Liver (tissue), 9 donors: Measurements from ENCODE around the gene UQCRC1. TPM values are rescaled to one million over a fixed set of nuclear protein-coding genes. Genes with fewer than 3 reads are reported as not detected.

Experiments
- DNase-seq: peaks from one replicate; pipeline ENCODE4 v3.0.0-alpha.2; 2017; ENCODE audit warnings: low spot score
- H3K27ac ChIP-seq, 2 donors: one replicate each; pipeline ENCODE4 v1.7.0; 2013; ENCODE audit warnings: inconsistent platforms in 2 of 2, low read length in 2 of 2, control low read depth in 1 of 2, low read depth in 1 of 2, mild to moderate bottlenecking in 1 of 2
- H3K27me3 ChIP-seq, 4 donors: one replicate each; pipeline versions ENCODE4 v1.6.1 to v1.7.0; 2013; ENCODE audit warnings: low read length in 3 of 4, inconsistent platforms in 1 of 4, mild to moderate bottlenecking in 1 of 4, moderate library complexity in 1 of 4; ENCODE audit not compliant: control insufficient read depth in 4 of 4, insufficient read depth in 4 of 4
- H3K36me3 ChIP-seq, 4 donors: one replicate each; pipeline versions ENCODE4 v1.6.1 to v1.7.0; 2013; ENCODE audit warnings: low read length in 3 of 4, mild to moderate bottlenecking in 3 of 4, low read depth in 1 of 4, moderate library complexity in 1 of 4; ENCODE audit not compliant: control insufficient read depth in 4 of 4, insufficient read depth in 3 of 4
- H3K4me1 ChIP-seq, 4 donors: one replicate each; pipeline versions ENCODE4 v1.6.1 to v1.7.0; 2013; ENCODE audit warnings: low read length in 3 of 4, mild to moderate bottlenecking in 3 of 4, moderate library complexity in 1 of 4; ENCODE audit not compliant: control insufficient read depth in 4 of 4, insufficient read depth in 4 of 4
- H3K4me3 ChIP-seq, 3 donors: one replicate each; pipeline versions ENCODE4 v1.6.1 to v1.7.0; 2013; ENCODE audit warnings: low read length in 3 of 3, control low read depth in 1 of 3, low read depth in 1 of 3, mild to moderate bottlenecking in 1 of 3
- H3K9ac ChIP-seq, 2 donors: one replicate each; pipeline ENCODE4 v1.7.0; 2013; ENCODE audit warnings: low read length in 2 of 2, mild to moderate bottlenecking in 2 of 2, moderate library complexity in 2 of 2, control low read depth in 1 of 2, low read depth in 1 of 2
- H3K9me3 ChIP-seq, 4 donors: one replicate each; pipeline versions ENCODE4 v1.6.1 to v1.7.0; 2013; ENCODE audit warnings: low read length in 3 of 4; ENCODE audit not compliant: control insufficient read depth in 4 of 4
- ATF3 ChIP-seq: IDR thresholded peaks from 2 replicates; pipeline ENCODE4 v1.6.1; 2016; ENCODE audit warnings: antibody characterized with exemption
- CTCF ChIP-seq: fragments of 150-350 bp; IDR thresholded peaks from 2 replicates; pipeline ENCODE4 v1.5.1; 2017; ENCODE audit warnings: improper control_type of control experiment, low read depth, low read length; ENCODE audit not compliant: missing input control
- EGR1 ChIP-seq, 2 donors: IDR thresholded peaks; 2 replicates each; pipeline ENCODE4 v1.6.1; 2016 to 2018; ENCODE audit warnings: antibody characterized with exemption in 2 of 2, low read depth in 2 of 2
- FOXA1 ChIP-seq: IDR thresholded peaks from 2 replicates; pipeline ENCODE4 v1.6.1; 2016; ENCODE audit warnings: antibody characterized with exemption
- FOXA2 ChIP-seq: IDR thresholded peaks from 2 replicates; pipeline ENCODE4 v1.6.1; 2016; ENCODE audit warnings: antibody characterized with exemption
- GABPA ChIP-seq, 2 donors: IDR thresholded peaks in 1 of 2; conservative IDR thresholded peaks in 1 of 2; 2 replicates each; pipeline ENCODE4 v1.6.1; 2016; ENCODE audit warnings: antibody characterized with exemption in 2 of 2, mild to moderate bottlenecking in 1 of 2, moderate library complexity in 1 of 2
- HNF4A ChIP-seq, 2 donors: conservative IDR thresholded peaks; 2 replicates each; pipeline ENCODE4 v1.6.1; 2016; ENCODE audit warnings: antibody characterized with exemption in 2 of 2, mild to moderate bottlenecking in 2 of 2
- JUND ChIP-seq, 2 donors: IDR thresholded peaks; 2 replicates each; pipeline ENCODE4 v1.6.1; 2016; ENCODE audit warnings: antibody characterized with exemption in 2 of 2
- NR2F2 ChIP-seq: IDR thresholded peaks from 2 replicates; pipeline ENCODE4 v1.6.1; 2016; ENCODE audit warnings: antibody characterized with exemption
- RAD21 ChIP-seq, 2 donors: IDR thresholded peaks; 2 replicates each; pipeline ENCODE4 v1.6.1; 2016; ENCODE audit warnings: antibody characterized with exemption in 2 of 2, mild to moderate bottlenecking in 2 of 2
- REST ChIP-seq: IDR thresholded peaks from 2 replicates; pipeline ENCODE4 v1.6.1; 2016; ENCODE audit warnings: antibody characterized with exemption, mild to moderate bottlenecking
- RXRA ChIP-seq, 2 donors: IDR thresholded peaks; 2 replicates each; pipeline ENCODE4 v1.6.1; 2017 to 2018; ENCODE audit warnings: antibody characterized with exemption in 2 of 2, mild to moderate bottlenecking in 1 of 2
- TAF1 ChIP-seq: conservative IDR thresholded peaks from 2 replicates; pipeline ENCODE4 v1.6.1; 2016; ENCODE audit warnings: antibody characterized with exemption, mild to moderate bottlenecking
- YY1 ChIP-seq: IDR thresholded peaks from 2 replicates; pipeline ENCODE4 v1.6.1; 2016; ENCODE audit warnings: antibody characterized with exemption, mild to moderate bottlenecking
- WGBS: extraction: QIAGEN DNeasy Blood & Tissue Kit; methylation state at CpG from one replicate; pipeline ENCODE4 v1.1.7; 2013; 5-methylcytosine and 5-hydroxymethylcytosine counted together
- polyA plus RNA-seq, 2 donors: library from polyadenylated mRNA; stranded (reverse) in 1 of 2; unstranded in 1 of 2; fragments of 200-250 nt in 1 of 2; fragments of >200 nt in 1 of 2; fragmentation: Nextera tagmentation in 1 of 2; extraction: Ambion mirVana in 1 of 2; gene quantifications; one replicate each; pipeline versions ENCODE4 v1.2.1 to v1.2.3, GENCODE V29; 2013 to 2015
- total RNA-seq, 2 donors: library from RNA; depleted of rRNA; stranded (reverse); fragments of >200 nt; gene quantifications; one replicate each; pipeline ENCODE4 v1.2.3, GENCODE V29; 2014
- TF ChIP-seq, protein P1 (sequence below): IDR thresholded peaks from 2 replicates; pipeline ENCODE4 v1.6.1; 2016; ENCODE audit warnings: antibody characterized with exemption
- donor health status: healthy.
- donor health status: healthy.
- donor health status: healthy.
- donor health status: healthy.
- donor health status: healthy.

UQCRC1 gene
- total and polyA plus RNA-seq, 4 donors: 153 to 373 (median 289) TPM

DNA sequence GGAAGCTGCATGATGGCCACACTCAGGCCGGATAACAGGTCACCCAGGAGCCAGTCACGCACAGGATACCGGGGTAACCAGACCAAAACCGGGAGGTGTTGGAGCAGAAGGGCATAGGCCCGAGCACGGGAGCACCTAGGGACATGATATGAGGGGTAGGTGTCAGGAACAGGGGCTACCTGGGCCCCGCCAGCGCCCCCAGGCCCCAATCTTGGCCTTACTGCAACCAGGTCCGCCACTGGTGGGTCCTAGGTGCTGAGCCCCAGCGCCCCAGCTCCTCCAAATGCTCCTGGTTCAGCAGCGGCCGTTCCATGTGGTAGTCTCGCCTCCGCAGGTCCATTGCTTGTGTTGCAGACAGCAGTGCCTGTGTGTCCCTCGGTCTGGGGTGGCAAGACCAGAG lies 23.8 kb upstream of the UQCRC1 start:
- Histone ChIP-seq H3K9me3 (no peaks in the 10 kb centered on the region), H3K4me3 (no peak overlapping the region), H3K9ac (no peak overlapping the region), H3K27me3 (no peaks in the 10 kb centered on the region), H3K27ac (no peak overlapping the region), H3K4me1 (peaks cover 5 to 28% (median 16%) of the 10 kb centered on the region in 4 donors), H3K36me3 (peaks cover 0 to 20% (median 4%) of the 10 kb centered on the region in 4 donors)
- no peak for DNase-seq
- TF ChIP-seq RAD21 (IDR thresholded peaks at IDR 0.05): no peak
- no peak for TF ChIP-seq FOXA2
- TF ChIP-seq GABPA (IDR thresholded peaks at IDR 0.05 in 1 of 2, conservative IDR thresholded peaks at IDR 0.05 in 1 of 2): no peak
- 96% methylated on average over 15 of the region's 15 CpGs for WGBS

DNA sequence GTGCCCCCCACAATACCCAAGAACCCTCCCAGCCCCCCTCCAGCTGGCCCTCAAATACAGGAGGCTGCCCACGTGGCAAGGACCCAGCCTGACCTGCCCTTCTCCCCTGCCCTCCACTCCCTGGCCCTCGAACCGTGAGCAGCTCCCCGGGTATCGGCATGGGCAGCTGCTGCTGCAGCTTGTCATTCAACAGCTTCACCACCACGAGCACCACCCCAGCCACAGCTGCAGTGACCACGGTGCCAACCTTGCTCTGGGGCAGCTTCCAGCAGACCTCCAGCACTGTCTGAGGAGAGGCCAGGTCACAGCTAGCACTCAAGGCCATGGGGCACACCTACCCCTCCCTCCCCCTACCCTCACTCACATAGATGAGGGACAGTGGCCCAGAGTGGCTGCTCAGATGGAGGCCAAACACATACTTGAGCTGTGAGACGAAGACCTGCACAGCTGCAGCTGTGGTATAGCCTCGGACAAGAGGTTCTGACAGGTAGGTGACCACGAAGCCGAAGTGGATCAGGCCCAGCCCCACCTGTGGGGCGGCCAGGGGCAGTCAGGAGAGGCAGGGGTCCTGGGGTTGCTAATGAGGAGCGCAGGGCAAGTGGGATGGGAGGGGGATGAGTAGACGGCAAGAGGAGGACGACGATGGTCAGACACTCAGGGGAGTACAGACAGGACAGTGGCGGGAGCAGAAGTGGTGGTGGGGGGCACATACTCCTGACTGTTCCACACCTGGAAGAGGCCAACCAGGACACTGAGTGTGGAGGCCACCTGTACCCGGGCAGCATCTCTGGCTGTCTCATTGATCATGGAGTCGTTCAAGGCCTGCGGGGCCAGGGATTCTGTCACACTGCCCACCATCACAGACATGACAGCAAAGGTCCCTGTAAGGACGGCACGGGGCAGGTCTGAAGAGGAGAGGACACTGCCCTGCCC lies 22.3 kb upstream of the UQCRC1 start:
- Histone ChIP-seq H3K4me3 (no peak overlapping the region), H3K9me3 (no peaks in the 10 kb centered on the region), H3K9ac (no peak overlapping the region), H3K27me3 (no peaks in the 10 kb centered on the region), H3K27ac (no peak overlapping the region), H3K4me1 (peaks cover 5 to 28% (median 16%) of the 10 kb centered on the region in 4 donors), H3K36me3 (peaks cover 3 to 33% (median 8%) of the 10 kb centered on the region in 4 donors)
- 95% methylated on average over 22 of the region's 22 CpGs for WGBS
- no peak for DNase-seq
- TF ChIP-seq NR2F2 (no peak), JUND (IDR thresholded peaks at IDR 0.05) (no peak), EGR1 (IDR thresholded peaks at IDR 0.05; ENCODE audit: low read depth in 2 of 2) (no peak), TAF1 (no peak), FOXA2 (no peak), GABPA (IDR thresholded peaks at IDR 0.05 in 1 of 2, conservative IDR thresholded peaks at IDR 0.05 in 1 of 2) (no peak), ATF3 (no peak), FOXA1 (no peak), RAD21 (IDR thresholded peaks at IDR 0.05) (no peak), REST (no peak), RXRA (IDR thresholded peaks at IDR 0.05) (no peak), HNF4A (conservative IDR thresholded peaks at IDR 0.05) (no peak), CTCF (no peak), YY1 (no peak)
- TF ChIP-seq, protein P1, sequence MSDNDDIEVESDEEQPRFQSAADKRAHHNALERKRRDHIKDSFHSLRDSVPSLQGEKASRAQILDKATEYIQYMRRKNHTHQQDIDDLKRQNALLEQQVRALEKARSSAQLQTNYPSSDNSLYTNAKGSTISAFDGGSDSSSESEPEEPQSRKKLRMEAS: no peak
